Upper lobe of left lung (tissue), 6 donors: ENCODE results near the gene TRIM44. TPM values are rescaled to one million over a fixed set of nuclear protein-coding genes. Genes with fewer than 3 reads are reported as not detected.

Experiments used
- ATAC-seq, 2 donors: fragments of 200-7000 bp; cut with Tn5 transposase; one replicate each; pipeline ENCODE4 v1.9.1; 2022; ENCODE audit warnings: mild to moderate bottlenecking in 2 of 2, moderate library complexity in 2 of 2; ENCODE audit not compliant: low FRiP score in 2 of 2
- DNase-seq, 2 donors: peaks; one replicate each; pipeline ENCODE4 v3.0.0-alpha.2; 2019 to 2020
- H3K27ac ChIP-seq, 4 donors: fragments of 200-600 bp; sonication (generic); one replicate each; pipeline ENCODE4 v1.5.1; 2016 to 2019
- H3K27me3 ChIP-seq, 4 donors: fragments of 200-600 bp; sonication (generic); one replicate each; pipeline ENCODE4 v1.5.1; 2017 to 2019
- H3K36me3 ChIP-seq, 4 donors: fragments of 200-600 bp; sonication (generic); one replicate each; pipeline ENCODE4 v1.5.1; 2016 to 2019
- H3K4me1 ChIP-seq, 4 donors: fragments of 200-600 bp; sonication (generic); one replicate each; pipeline ENCODE4 v1.5.1; 2018 to 2019
- H3K4me3 ChIP-seq, 4 donors: fragments of 200-600 bp; sonication (generic); one replicate each; pipeline ENCODE4 v1.5.1; 2017 to 2019; ENCODE audit warnings: mild to moderate bottlenecking in 2 of 4, moderate library complexity in 1 of 4
- H3K9me3 ChIP-seq, 4 donors: fragments of 200-600 bp; sonication (generic); one replicate each; pipeline ENCODE4 v1.5.1; 2018 to 2019
- CTCF ChIP-seq, 6 experiments: fragments of 450-650 bp in 4 of 6; fragments of 200-600 bp in 2 of 6; sonication (generic) in 2 of 6; IDR thresholded peaks; one replicate each; pipeline ENCODE4 v1.5.1; 2016 to 2019; ENCODE audit warnings: antibody characterized with exemption in 6 of 6
- EP300 ChIP-seq, 4 donors: sonication (generic); formaldehyde crosslinking; IDR thresholded peaks; one replicate each; pipeline ENCODE4 v1.5.1; 2017; ENCODE audit warnings: antibody characterized with exemption in 4 of 4, control low read depth in 2 of 4
- POLR2A ChIP-seq, 4 donors: fragments of 450-650 bp; IDR thresholded peaks; one replicate each; pipeline ENCODE4 v1.5.1; 2016 to 2017; ENCODE audit warnings: antibody characterized with exemption in 4 of 4, mild to moderate bottlenecking in 2 of 4
- POLR2AphosphoS5 ChIP-seq, 2 donors: sonication (generic); formaldehyde crosslinking; IDR thresholded peaks; one replicate each; pipeline ENCODE4 v1.5.1; 2017; ENCODE audit warnings: antibody characterized with exemption in 2 of 2
- WGBS, 2 donors: methylation state at CpG; one replicate each; pipeline ENCODE4 v1.1.5; 2017 to 2018; 5-methylcytosine and 5-hydroxymethylcytosine counted together
- total RNA-seq, 6 donors: library from RNA; depleted of rRNA in 4 of 6; stranded (reverse); fragments of >200 nt in 4 of 6; gene quantifications; one replicate each; pipeline versions ENCODE4 v1.1.0 to v1.2.1, GENCODE V29; 2016 to 2021
- donor health status: DM: no; HTN: no; CAD: no; lungs with moderate emphysema.
- donor health status: DM: no; HTN: yes; CAD: no; lungs with severe emphysema.

TRIM44 gene
- total RNA-seq, 6 donors from 2014 or later, result 48.9 to 133 (median 64.0) TPM

DNA sequence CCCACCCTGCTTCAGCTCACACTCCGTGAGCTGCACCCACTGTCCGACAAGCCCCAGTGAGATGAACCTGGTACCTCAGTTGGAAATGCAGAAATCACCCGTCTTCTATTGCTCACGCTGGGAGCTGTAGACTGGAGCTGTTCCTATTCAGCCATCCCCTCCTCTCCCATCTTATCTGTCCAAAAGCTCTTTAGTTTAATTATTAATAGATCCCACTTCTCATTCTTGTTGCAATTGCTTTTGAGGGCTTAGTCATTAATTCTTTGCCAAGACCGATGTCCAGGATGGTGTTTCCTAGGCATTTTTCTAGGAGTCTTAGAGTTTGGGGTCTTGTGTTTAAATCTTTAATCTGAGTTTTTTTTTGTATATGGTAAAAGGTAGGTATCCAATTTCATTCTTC, 116.8 kb downstream of the TRIM44 start:
- ATAC-seq, result no peak
- no peak overlapping the region for H3K27ac ChIP-seq
- 87 to 88% methylated on average over 5 of the region's 5 CpGs for WGBS, 2 donors
- H3K4me3 ChIP-seq, result no peak overlapping the region
- no peaks in the 10 kb centered on the region for H3K36me3 ChIP-seq
- H3K4me1 ChIP-seq, result peaks cover 0 to 9% (median 3%) of the 10 kb centered on the region in 4 donors
- H3K27me3 ChIP-seq, result no peaks in the 10 kb centered on the region
- peaks cover 0 to 7% (median 2%) of the 10 kb centered on the region in 4 donors for H3K9me3 ChIP-seq
- no peak for TF ChIP-seq POLR2AphosphoS5 (IDR thresholded peaks at IDR 0.05)
- TF ChIP-seq CTCF (IDR thresholded peaks at IDR 0.05), result no peak
- TF ChIP-seq POLR2A (IDR thresholded peaks at IDR 0.05), result no peak
- TF ChIP-seq EP300 (IDR thresholded peaks at IDR 0.05), result no peak
- no peak for DNase-seq

DNA sequence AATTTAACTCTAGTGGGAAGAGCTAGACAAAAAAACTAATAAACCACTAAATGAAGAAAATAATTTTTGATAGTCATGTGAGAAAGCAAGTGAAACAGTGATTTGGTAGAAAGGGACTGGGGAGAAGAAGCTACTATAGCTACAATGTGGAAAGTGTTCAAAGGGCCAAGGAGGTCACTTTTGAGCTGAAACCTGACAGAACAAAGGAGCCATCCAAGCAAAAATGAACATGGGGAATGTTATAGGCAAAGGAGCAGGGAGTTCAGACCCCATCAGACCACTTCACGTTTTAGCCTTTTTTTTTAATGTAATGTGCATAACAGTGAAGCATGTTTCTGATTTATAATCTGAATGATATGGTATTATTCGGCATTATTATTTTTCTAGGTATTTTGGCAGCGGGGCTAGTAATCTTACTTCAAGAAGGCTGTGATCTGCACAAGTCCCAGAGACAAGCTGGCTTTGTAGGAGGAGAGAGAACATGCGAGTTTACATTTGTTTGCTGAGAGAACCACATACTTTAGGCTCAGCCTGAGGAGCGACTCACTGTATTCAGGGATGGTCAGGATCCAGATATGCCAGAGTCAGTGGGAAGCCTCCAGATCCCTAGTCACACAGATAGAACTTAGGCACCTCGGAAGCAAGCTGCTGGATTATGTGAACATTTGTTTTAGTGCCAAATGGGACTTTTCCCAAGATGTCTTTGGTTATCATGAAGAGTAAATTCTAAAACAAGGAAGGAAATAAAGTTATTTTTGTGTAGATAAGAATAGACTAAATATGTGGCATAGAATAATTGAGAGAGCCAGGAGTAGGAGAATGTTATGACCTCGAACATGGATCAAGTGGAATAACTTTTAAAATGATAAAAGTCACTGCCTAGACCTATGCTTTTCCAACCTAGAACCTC, 118.6 kb downstream of the TRIM44 start:
- H3K4me3 ChIP-seq, result no peak overlapping the region
- H3K27me3 ChIP-seq, result no peaks in the 10 kb centered on the region
- no peaks in the 10 kb centered on the region for H3K36me3 ChIP-seq
- WGBS, 2 donors, result 69 to 74% methylated on average over 7 of the region's 7 CpGs
- no peak for DNase-seq
- no peak for TF ChIP-seq POLR2AphosphoS5 (IDR thresholded peaks at IDR 0.05)
- no peak for TF ChIP-seq EP300 (IDR thresholded peaks at IDR 0.05)
- TF ChIP-seq CTCF (IDR thresholded peaks at IDR 0.05), result no peak
- TF ChIP-seq POLR2A (IDR thresholded peaks at IDR 0.05), result no peak
- peaks cover 0 to 10% (median 4%) of the 10 kb centered on the region in 4 donors for H3K4me1 ChIP-seq
- peaks cover 0 to 7% (median 2%) of the 10 kb centered on the region in 4 donors for H3K9me3 ChIP-seq
- no peak for ATAC-seq
- H3K27ac ChIP-seq, result no peak overlapping the region

GRCh38 chr11:35781861-35782470, 119.4 kb downstream of the TRIM44 start:
- no peak for DNase-seq
- ATAC-seq, result no peak
- Histone ChIP-seq H3K27ac (no peak overlapping the region), H3K9me3 (peaks cover 0 to 7% (median 2%) of the 10 kb centered on the region in 4 donors), H3K4me3 (no peak overlapping the region), H3K36me3 (no peaks in the 10 kb centered on the region), H3K27me3 (no peaks in the 10 kb centered on the region), H3K4me1 (peaks cover 0 to 14% (median 6%) of the 10 kb centered on the region in 4 donors)
- 77 to 83% methylated on average over 3 of the region's 3 CpGs for WGBS, 2 donors
- TF ChIP-seq POLR2A (IDR thresholded peaks at IDR 0.05) (no peak), CTCF (IDR thresholded peaks at IDR 0.05) (no peak), POLR2AphosphoS5 (IDR thresholded peaks at IDR 0.05) (no peak), EP300 (IDR thresholded peaks at IDR 0.05) (no peak)

DNA sequence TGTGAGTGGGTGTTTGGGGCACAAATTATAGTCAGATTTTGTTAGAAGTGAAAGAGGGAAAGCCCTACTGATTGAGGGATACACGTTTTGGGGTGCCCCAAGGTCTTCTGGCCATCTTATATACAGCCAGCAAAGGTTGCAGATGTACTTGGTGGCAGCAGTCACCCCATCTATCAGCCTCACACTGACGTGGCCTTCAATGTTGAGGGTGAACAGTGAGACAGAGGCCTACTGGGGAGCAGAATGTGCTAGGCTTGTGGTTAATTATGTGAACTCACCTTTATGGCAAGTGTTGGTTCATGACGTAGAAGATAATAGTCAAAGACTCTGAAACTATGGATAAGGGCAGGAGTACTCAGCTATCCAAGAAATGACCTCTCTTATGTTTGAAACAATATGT, 121.2 kb downstream of the TRIM44 start:
- H3K9me3 ChIP-seq, result peaks cover 0 to 6% (median 2%) of the 10 kb centered on the region in 4 donors
- no peak overlapping the region for H3K4me3 ChIP-seq
- DNase-seq (no peak), ATAC-seq (no peak)
- no peaks in the 10 kb centered on the region for H3K36me3 ChIP-seq
- H3K4me1 ChIP-seq, result peaks cover 0 to 14% (median 8%) of the 10 kb centered on the region in 4 donors
- 77 to 87% methylated on average over 2 to 3 of the region's 3 CpGs for WGBS, 2 donors
- no peaks in the 10 kb centered on the region for H3K27me3 ChIP-seq
- H3K27ac ChIP-seq, result no peak overlapping the region
- no peak for TF ChIP-seq EP300 (IDR thresholded peaks at IDR 0.05)
- no peak for TF ChIP-seq CTCF (IDR thresholded peaks at IDR 0.05)
- TF ChIP-seq POLR2A (IDR thresholded peaks at IDR 0.05), result no peak
- TF ChIP-seq POLR2AphosphoS5 (IDR thresholded peaks at IDR 0.05), result no peak
